ENCODE measurements around the gene NUP62.

GRCh38 chr19:49869484-49870308, 59.6 kb downstream of the NUP62 start:
- no peak for TF ChIP-seq CTCF (conservative IDR thresholded peaks at IDR 0.05; ENCODE audit: low read depth, low read length)
- TF ChIP-seq USF2 (IDR thresholded peaks at IDR 0.05; ENCODE audit: low read depth, low read length): no peak
- no peak for TF ChIP-seq CEBPB (IDR thresholded peaks at IDR 0.05; ENCODE audit: low read depth, low read length)
- no peak for TF ChIP-seq RAD21 (IDR thresholded peaks at IDR 0.05; ENCODE audit: low read length)
- TF ChIP-seq POLR2A (IDR thresholded peaks at IDR 0.05; ENCODE audit: low read depth, low read length): no peak; the same call in 1 of the 2 replicates
- TF ChIP-seq RFX5 (IDR thresholded peaks at IDR 0.05; ENCODE audit: low read depth, low read length): peak; percentile 99
- TF ChIP-seq SMC3 (IDR thresholded peaks at IDR 0.05; ENCODE audit: low read depth, low read length): no peak
- no peak for TF ChIP-seq RCOR1 (IDR thresholded peaks at IDR 0.05; ENCODE audit: insufficient replicate concordance, low read length)
